Measurements from ENCODE around the gene TMA7.

The TMA7 gene

DNA sequence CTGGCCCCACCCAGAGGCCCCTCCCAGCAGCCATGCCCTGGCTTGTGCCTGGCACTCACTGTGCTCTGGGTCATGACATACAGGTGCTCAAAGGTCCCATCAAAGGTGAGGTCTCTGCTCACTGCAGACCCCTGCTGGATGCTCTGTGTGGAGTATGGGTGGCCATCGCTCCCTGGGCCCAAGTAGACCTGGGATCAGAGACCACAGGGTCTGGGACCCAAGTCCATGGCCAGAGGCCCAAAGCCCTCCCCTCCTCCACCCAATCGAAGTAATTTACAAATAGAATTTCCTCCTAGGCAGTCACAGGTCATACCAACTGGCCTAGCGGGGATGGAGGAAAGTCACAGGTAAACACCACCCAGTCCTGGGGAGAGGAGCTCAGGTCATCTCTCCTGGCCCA lies 17.8 kb upstream of the TMA7 start:
- H2AFZ ChIP-seq (ENCODE audit: low read length), result no peak overlapping the region
- TF ChIP-seq EZH2phosphoT487 (IDR thresholded peaks at IDR 0.05; ENCODE audit: low read length) (no peak), EZH2 (optimal IDR thresholded peaks at IDR 0.05; ENCODE audit: low read depth, low read length) (no peak)
- TF ChIP-seq, protein P1, sequence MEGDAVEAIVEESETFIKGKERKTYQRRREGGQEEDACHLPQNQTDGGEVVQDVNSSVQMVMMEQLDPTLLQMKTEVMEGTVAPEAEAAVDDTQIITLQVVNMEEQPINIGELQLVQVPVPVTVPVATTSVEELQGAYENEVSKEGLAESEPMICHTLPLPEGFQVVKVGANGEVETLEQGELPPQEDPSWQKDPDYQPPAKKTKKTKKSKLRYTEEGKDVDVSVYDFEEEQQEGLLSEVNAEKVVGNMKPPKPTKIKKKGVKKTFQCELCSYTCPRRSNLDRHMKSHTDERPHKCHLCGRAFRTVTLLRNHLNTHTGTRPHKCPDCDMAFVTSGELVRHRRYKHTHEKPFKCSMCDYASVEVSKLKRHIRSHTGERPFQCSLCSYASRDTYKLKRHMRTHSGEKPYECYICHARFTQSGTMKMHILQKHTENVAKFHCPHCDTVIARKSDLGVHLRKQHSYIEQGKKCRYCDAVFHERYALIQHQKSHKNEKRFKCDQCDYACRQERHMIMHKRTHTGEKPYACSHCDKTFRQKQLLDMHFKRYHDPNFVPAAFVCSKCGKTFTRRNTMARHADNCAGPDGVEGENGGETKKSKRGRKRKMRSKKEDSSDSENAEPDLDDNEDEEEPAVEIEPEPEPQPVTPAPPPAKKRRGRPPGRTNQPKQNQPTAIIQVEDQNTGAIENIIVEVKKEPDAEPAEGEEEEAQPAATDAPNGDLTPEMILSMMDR (IDR thresholded peaks at IDR 0.05; ENCODE audit: low read length), result no peak; the same call in 1 of the 2 replicates
- no peaks in the 10 kb centered on the region for H3K4me1 ChIP-seq (ENCODE audit: low read length)
- no peak overlapping the region for H3K9ac ChIP-seq (ENCODE audit: low read length)
- no peaks in the 10 kb centered on the region for H3K36me3 ChIP-seq (replicated peaks; ENCODE audit: insufficient read depth, low read length)
- no peak overlapping the region for H3K4me2 ChIP-seq (ENCODE audit: low read depth, low read length)
- no peak overlapping the region for H3K27ac ChIP-seq (ENCODE audit: low read length)
- H3K9me3 ChIP-seq (replicated peaks; ENCODE audit: insufficient read depth, low read length), result no peaks in the 10 kb centered on the region
- H3K4me3 ChIP-seq (ENCODE audit: low read length), result no peak overlapping the region
- H3K79me2 ChIP-seq (ENCODE audit: low read length), result no peaks in the 10 kb centered on the region
- peaks cover 37% of the 10 kb centered on the region for H3K27me3 ChIP-seq (replicated peaks; ENCODE audit: insufficient read depth, low read length)
- no peaks in the 10 kb centered on the region for H4K20me1 ChIP-seq (ENCODE audit: insufficient read depth, low read length)
- no peaks in the 10 kb centered on the region for H3K9me2 ChIP-seq (replicated peaks; ENCODE audit: insufficient read depth, low read length)
- DNase-seq, result no peak
- no peaks in the 10 kb centered on the region for H3F3A ChIP-seq (ENCODE audit: insufficient read depth, low read length)

- H4K20me1 ChIP-seq (ENCODE audit: insufficient read depth, low read length), result no peaks in the 10 kb centered on the region
- no peaks in the 10 kb centered on the region for H3K9me3 ChIP-seq (replicated peaks; ENCODE audit: insufficient read depth, low read length)
- no peak overlapping the region for H3K4me2 ChIP-seq (ENCODE audit: low read depth, low read length)
- no peaks in the 10 kb centered on the region for H3F3A ChIP-seq (ENCODE audit: insufficient read depth, low read length)
- H2AFZ ChIP-seq (ENCODE audit: low read length), result no peak overlapping the region
- H3K36me3 ChIP-seq (replicated peaks; ENCODE audit: insufficient read depth, low read length), result no peaks in the 10 kb centered on the region
- H3K9me2 ChIP-seq (replicated peaks; ENCODE audit: insufficient read depth, low read length), result no peaks in the 10 kb centered on the region
- no peaks in the 10 kb centered on the region for H3K79me2 ChIP-seq (ENCODE audit: low read length)
- DNase-seq, result no peak
- H3K4me1 ChIP-seq (ENCODE audit: low read length), result no peaks in the 10 kb centered on the region
- no peak overlapping the region for H3K4me3 ChIP-seq (ENCODE audit: low read length)
- H3K9ac ChIP-seq (ENCODE audit: low read length), result no peak overlapping the region
- peaks cover 41% of the 10 kb centered on the region for H3K27me3 ChIP-seq (replicated peaks; ENCODE audit: insufficient read depth, low read length)
- no peak overlapping the region for H3K27ac ChIP-seq (ENCODE audit: low read length)
- TF ChIP-seq, protein P1 (IDR thresholded peaks at IDR 0.05; ENCODE audit: low read length), result no peak
- TF ChIP-seq EZH2phosphoT487 (IDR thresholded peaks at IDR 0.05; ENCODE audit: low read length), result no peak
- no peak for TF ChIP-seq EZH2 (optimal IDR thresholded peaks at IDR 0.05; ENCODE audit: low read depth, low read length)
These were observed 17.4 kb upstream of the TMA7 start for GRCh38 chr3:48422681-48423080.

GRCh38 chr3:48423241-48423882 lies 16.7 kb upstream of the TMA7 start:
- Histone ChIP-seq H3K9me3 (replicated peaks; ENCODE audit: insufficient read depth, low read length) (no peaks in the 10 kb centered on the region), H3K9ac (ENCODE audit: low read length) (no peak overlapping the region), H3K36me3 (replicated peaks; ENCODE audit: insufficient read depth, low read length) (no peaks in the 10 kb centered on the region), H4K20me1 (ENCODE audit: insufficient read depth, low read length) (no peaks in the 10 kb centered on the region), H3K27me3 (replicated peaks; ENCODE audit: insufficient read depth, low read length) (peaks cover 48% of the 10 kb centered on the region), H3F3A (ENCODE audit: insufficient read depth, low read length) (no peaks in the 10 kb centered on the region), H3K4me3 (ENCODE audit: low read length) (no peak overlapping the region), H3K9me2 (replicated peaks; ENCODE audit: insufficient read depth, low read length) (no peaks in the 10 kb centered on the region), H3K79me2 (ENCODE audit: low read length) (no peaks in the 10 kb centered on the region), H2AFZ (ENCODE audit: low read length) (no peak overlapping the region), H3K4me2 (ENCODE audit: low read depth, low read length) (no peak overlapping the region), H3K4me1 (ENCODE audit: low read length) (no peaks in the 10 kb centered on the region), H3K27ac (ENCODE audit: low read length) (no peak overlapping the region)
- no peak for DNase-seq
- TF ChIP-seq, protein P1 (IDR thresholded peaks at IDR 0.05; ENCODE audit: low read length), result no peak
